ENCODE data around the gene HCAR1.
"Not testable (repeated sequence)": the region's sequence is repeated elsewhere in the genome, so short reads cannot be mapped to it uniquely, and the experiment has no call there.

Gene HCAR1

DNA sequence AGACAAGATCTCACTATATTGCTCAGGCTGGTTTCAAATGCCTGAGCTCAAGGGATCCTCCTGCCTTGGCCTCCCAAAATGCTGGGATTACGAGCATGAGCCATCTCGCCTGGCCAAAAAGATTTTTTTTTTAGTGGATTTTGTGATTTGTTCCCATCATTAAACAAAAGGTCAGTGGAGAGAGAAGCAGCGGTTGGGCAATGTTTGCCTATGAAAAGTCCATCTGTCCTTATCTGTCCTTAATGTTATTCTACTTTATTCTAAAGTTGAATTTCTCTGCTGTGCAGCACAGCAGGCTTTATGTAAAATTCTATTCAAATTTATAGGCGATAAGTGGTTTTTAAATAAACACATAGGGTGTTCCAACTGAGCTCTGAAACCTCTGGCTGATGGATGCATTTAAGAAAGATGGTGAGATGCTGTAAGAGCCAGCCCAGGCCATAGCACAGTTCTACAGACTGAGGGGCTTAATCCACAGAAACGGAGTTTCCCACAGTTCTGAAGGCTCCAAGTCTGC is 46.3 kb downstream of the HCAR1 start:
- no peak overlapping the region for H3K4me2 ChIP-seq (ENCODE audit: low read length)
- no peak overlapping the region for H2AFZ ChIP-seq (ENCODE audit: low read depth, low read length)
- H3K27me3 ChIP-seq (ENCODE audit: low read depth, low read length) = no peaks in the 10 kb centered on the region
- H3K27ac ChIP-seq (ENCODE audit: low read length) = no peak overlapping the region
- no peaks in the 10 kb centered on the region for H3K4me1 ChIP-seq (ENCODE audit: low read length)
- H3K79me2 ChIP-seq (ENCODE audit: low read length) = no peaks in the 10 kb centered on the region
- H3K4me3 ChIP-seq (ENCODE audit: low read length) = no peak overlapping the region
- no peaks in the 10 kb centered on the region for H4K20me1 ChIP-seq (ENCODE audit: insufficient read depth, low read length)
- TF ChIP-seq EZH2phosphoT487 (IDR thresholded peaks at IDR 0.05; ENCODE audit: low read depth) = no peak
- TF ChIP-seq, protein P1, sequence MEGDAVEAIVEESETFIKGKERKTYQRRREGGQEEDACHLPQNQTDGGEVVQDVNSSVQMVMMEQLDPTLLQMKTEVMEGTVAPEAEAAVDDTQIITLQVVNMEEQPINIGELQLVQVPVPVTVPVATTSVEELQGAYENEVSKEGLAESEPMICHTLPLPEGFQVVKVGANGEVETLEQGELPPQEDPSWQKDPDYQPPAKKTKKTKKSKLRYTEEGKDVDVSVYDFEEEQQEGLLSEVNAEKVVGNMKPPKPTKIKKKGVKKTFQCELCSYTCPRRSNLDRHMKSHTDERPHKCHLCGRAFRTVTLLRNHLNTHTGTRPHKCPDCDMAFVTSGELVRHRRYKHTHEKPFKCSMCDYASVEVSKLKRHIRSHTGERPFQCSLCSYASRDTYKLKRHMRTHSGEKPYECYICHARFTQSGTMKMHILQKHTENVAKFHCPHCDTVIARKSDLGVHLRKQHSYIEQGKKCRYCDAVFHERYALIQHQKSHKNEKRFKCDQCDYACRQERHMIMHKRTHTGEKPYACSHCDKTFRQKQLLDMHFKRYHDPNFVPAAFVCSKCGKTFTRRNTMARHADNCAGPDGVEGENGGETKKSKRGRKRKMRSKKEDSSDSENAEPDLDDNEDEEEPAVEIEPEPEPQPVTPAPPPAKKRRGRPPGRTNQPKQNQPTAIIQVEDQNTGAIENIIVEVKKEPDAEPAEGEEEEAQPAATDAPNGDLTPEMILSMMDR (IDR thresholded peaks at IDR 0.05; ENCODE audit: low read depth, low read length) = no peak
- H3K9me3 ChIP-seq (ENCODE audit: insufficient read depth, low read length) = no peaks in the 10 kb centered on the region
- no peak overlapping the region for H3K9ac ChIP-seq (ENCODE audit: low read length)
- no peaks in the 10 kb centered on the region for H3K36me3 ChIP-seq (replicated peaks; ENCODE audit: low read depth, low read length)

DNA sequence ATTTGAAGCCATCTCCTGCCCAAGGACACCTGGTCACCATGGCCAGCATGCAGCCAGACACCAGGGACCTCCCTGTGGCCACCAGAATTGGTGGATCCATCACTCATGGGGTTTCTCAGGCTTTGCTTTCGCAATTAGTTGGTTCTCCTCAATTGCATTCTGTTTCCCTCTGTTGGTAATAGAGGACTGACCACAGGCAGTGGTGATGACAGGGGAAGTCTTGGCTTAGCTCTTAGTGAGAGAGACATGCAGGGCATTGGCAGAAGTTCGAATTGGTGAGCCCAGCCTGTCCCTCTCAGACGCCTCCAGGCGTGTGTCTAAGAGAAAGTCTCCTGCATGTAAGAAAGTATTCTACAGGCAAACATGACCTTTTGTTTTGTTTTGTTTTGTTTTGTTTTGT is 48.8 kb downstream of the HCAR1 start:
- H3K4me1 ChIP-seq (ENCODE audit: low read length) = no peaks in the 10 kb centered on the region
- no peak overlapping the region for H2AFZ ChIP-seq (ENCODE audit: low read depth, low read length)
- H3K9me3 ChIP-seq (ENCODE audit: insufficient read depth, low read length) = no peaks in the 10 kb centered on the region
- H3K79me2 ChIP-seq (ENCODE audit: low read length) = no peaks in the 10 kb centered on the region
- H3K4me3 ChIP-seq (ENCODE audit: low read length) = no peak overlapping the region
- no peaks in the 10 kb centered on the region for H3K27me3 ChIP-seq (ENCODE audit: low read depth, low read length)
- no peak overlapping the region for H3K4me2 ChIP-seq (ENCODE audit: low read length)
- TF ChIP-seq EZH2phosphoT487 (IDR thresholded peaks at IDR 0.05; ENCODE audit: low read depth) = no peak
- TF ChIP-seq, protein P1 (IDR thresholded peaks at IDR 0.05; ENCODE audit: low read depth, low read length) = no peak
- no peak overlapping the region for H3K27ac ChIP-seq (ENCODE audit: low read length)
- H4K20me1 ChIP-seq (ENCODE audit: insufficient read depth, low read length) = no peaks in the 10 kb centered on the region
- no peak overlapping the region for H3K9ac ChIP-seq (ENCODE audit: low read length)
- no peaks in the 10 kb centered on the region for H3K36me3 ChIP-seq (replicated peaks; ENCODE audit: low read depth, low read length)

DNA sequence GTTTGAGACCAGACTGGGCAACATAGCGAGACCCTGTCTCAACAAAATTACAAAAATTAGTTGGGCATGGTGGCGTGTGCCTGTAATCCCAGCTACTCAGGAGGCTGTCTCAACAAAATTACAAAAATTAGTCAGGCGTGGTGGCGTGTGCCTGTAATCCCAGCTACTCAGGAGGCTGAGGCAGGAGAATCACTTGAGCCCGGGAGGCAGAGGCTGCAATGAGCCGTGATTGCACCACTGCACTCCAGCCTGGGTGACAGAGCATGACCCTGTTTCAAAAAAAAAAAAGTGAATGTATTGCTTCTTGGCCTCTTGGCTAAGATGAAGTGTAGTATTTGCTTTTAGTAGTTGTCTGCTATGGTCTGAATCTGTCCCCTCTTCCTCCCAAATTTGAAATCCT is 49.7 kb downstream of the HCAR1 start:
- H3K4me1 ChIP-seq (ENCODE audit: low read length); H3K4me3 ChIP-seq (ENCODE audit: low read length); H3K36me3 ChIP-seq (replicated peaks; ENCODE audit: low read depth, low read length); H3K27ac ChIP-seq (ENCODE audit: low read length); H3K27me3 ChIP-seq (ENCODE audit: low read depth, low read length); H3K9me3 ChIP-seq (ENCODE audit: insufficient read depth, low read length); H2AFZ ChIP-seq (ENCODE audit: low read depth, low read length); H3K4me2 ChIP-seq (ENCODE audit: low read length); H3K79me2 ChIP-seq (ENCODE audit: low read length); H4K20me1 ChIP-seq (ENCODE audit: insufficient read depth, low read length); H3K9ac ChIP-seq (ENCODE audit: low read length): not testable (repeated sequence)

DNA sequence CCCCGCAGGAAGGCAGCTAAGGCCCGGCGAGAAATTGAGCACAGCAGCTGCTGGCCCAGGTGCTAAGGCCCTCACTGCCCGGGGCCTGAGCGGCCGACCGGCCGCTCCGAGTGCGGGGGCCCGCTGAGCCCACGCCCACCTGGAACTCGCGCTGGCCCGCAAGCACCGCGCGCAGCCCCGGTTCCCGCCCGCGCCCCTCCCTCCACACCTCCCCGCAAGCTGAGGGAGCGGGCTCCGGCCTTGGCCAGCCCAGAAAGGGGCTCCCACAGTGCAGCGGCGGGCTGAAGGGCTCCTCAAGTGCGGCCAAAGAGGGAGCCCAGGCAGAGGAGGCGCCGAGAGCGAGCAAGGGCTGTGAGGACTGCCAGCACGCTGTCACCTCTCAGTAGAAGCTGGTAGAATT is 53.9 kb downstream of the HCAR1 start:
- not testable (repeated sequence) for H4K20me1 ChIP-seq (ENCODE audit: insufficient read depth, low read length); H3K27me3 ChIP-seq (ENCODE audit: low read depth, low read length); H2AFZ ChIP-seq (ENCODE audit: low read depth, low read length); H3K27ac ChIP-seq (ENCODE audit: low read length); H3K4me3 ChIP-seq (ENCODE audit: low read length); H3K4me2 ChIP-seq (ENCODE audit: low read length); H3K79me2 ChIP-seq (ENCODE audit: low read length); H3K9ac ChIP-seq (ENCODE audit: low read length); H3K36me3 ChIP-seq (replicated peaks; ENCODE audit: low read depth, low read length); H3K9me3 ChIP-seq (ENCODE audit: insufficient read depth, low read length); H3K4me1 ChIP-seq (ENCODE audit: low read length)

Data from OCI-LY3 (cell line).